Peyer's patch (tissue), 4 donors: ENCODE data around the gene HIPK1. TPM values are rescaled to one million over a fixed set of nuclear protein-coding genes. Genes with fewer than 3 reads are reported as not detected.

Experiments used
- DNase-seq, 3 donors: peaks; one replicate each; pipeline ENCODE4 v3.0.0-alpha.2; 2017 to 2019
- H3K27ac ChIP-seq, 4 donors: fragments of 200-600 bp; sonication (generic); one replicate each; pipeline ENCODE4 v1.5.1; 2016 to 2019
- H3K27me3 ChIP-seq, 2 donors: fragments of 200-600 bp; sonication (generic); one replicate each; pipeline ENCODE4 v1.5.1; 2019
- H3K36me3 ChIP-seq, 3 donors: fragments of 200-600 bp; sonication (generic); one replicate each; pipeline ENCODE4 v1.5.1; 2016 to 2019
- H3K4me1 ChIP-seq, 4 donors: fragments of 200-600 bp; sonication (generic); one replicate each; pipeline ENCODE4 v1.5.1; 2016 to 2019
- H3K4me3 ChIP-seq, 4 donors: fragments of 200-600 bp; sonication (generic); 1 replicate in 3 of 4; 2 replicates in 1 of 4; pipeline ENCODE4 v1.5.1; 2016 to 2019; ENCODE audit warnings: mild to moderate bottlenecking in 1 of 4
- H3K9me3 ChIP-seq, 4 donors: fragments of 200-600 bp; sonication (generic); one replicate each; pipeline ENCODE4 v1.5.1; 2016 to 2019; ENCODE audit warnings: mild to moderate bottlenecking in 1 of 4
- CTCF ChIP-seq, 6 experiments: fragments of 450-650 bp in 4 of 6; fragments of 200-600 bp in 2 of 6; sonication (generic) in 1 of 6; IDR thresholded peaks; one replicate each; pipeline ENCODE4 v1.5.1; 2017 to 2019; ENCODE audit warnings: antibody characterized with exemption in 6 of 6, mild to moderate bottlenecking in 3 of 6, moderate library complexity in 1 of 6
- POLR2A ChIP-seq, 2 donors: fragments of 450-650 bp; IDR thresholded peaks; one replicate each; pipeline ENCODE4 v1.5.1; 2017; ENCODE audit warnings: antibody characterized with exemption in 2 of 2, mild to moderate bottlenecking in 2 of 2, moderate library complexity in 2 of 2
- total RNA-seq, 4 donors: library from RNA; depleted of rRNA; stranded (reverse); fragments of >200 nt; gene quantifications; one replicate each; pipeline ENCODE4 v1.1.0, GENCODE V29; 2016

HIPK1 gene
- total RNA-seq, 4 donors from 2014 or later = 34.7 to 51.2 (median 42.1) TPM

- no peaks in the 10 kb centered on the region for H3K4me1 ChIP-seq
- no peak for DNase-seq
- H3K27me3 ChIP-seq = no peaks in the 10 kb centered on the region
- no peak overlapping the region for H3K27ac ChIP-seq
- TF ChIP-seq CTCF (IDR thresholded peaks at IDR 0.05) = no peak
- TF ChIP-seq POLR2A (IDR thresholded peaks at IDR 0.05) = no peak
- no peak overlapping the region for H3K4me3 ChIP-seq
- no peaks in the 10 kb centered on the region for H3K36me3 ChIP-seq
- H3K9me3 ChIP-seq = no peaks in the 10 kb centered on the region
These were observed 93.8 kb downstream of the HIPK1 start for GRCh38 chr1:114022877-114023276.

- Histone ChIP-seq H3K36me3 (no peaks in the 10 kb centered on the region), H3K4me3 (no peak overlapping the region), H3K4me1 (no peaks in the 10 kb centered on the region), H3K27ac (no peak overlapping the region), H3K9me3 (no peaks in the 10 kb centered on the region), H3K27me3 (no peaks in the 10 kb centered on the region)
- DNase-seq = no peak
- no peak for TF ChIP-seq CTCF (IDR thresholded peaks at IDR 0.05)
- no peak for TF ChIP-seq POLR2A (IDR thresholded peaks at IDR 0.05)
These were observed 94.3 kb downstream of the HIPK1 start for GRCh38 chr1:114023377-114023776.

- no peak for DNase-seq
- Histone ChIP-seq H3K4me1 (no peaks in the 10 kb centered on the region), H3K27ac (no peak overlapping the region), H3K27me3 (no peaks in the 10 kb centered on the region), H3K9me3 (no peaks in the 10 kb centered on the region), H3K4me3 (no peak overlapping the region), H3K36me3 (no peaks in the 10 kb centered on the region)
- no peak for TF ChIP-seq POLR2A (IDR thresholded peaks at IDR 0.05)
- TF ChIP-seq CTCF (IDR thresholded peaks at IDR 0.05) = no peak
These were observed 94.9 kb downstream of the HIPK1 start for GRCh38 chr1:114024049-114024448.

- TF ChIP-seq POLR2A (IDR thresholded peaks at IDR 0.05) (no peak), CTCF (IDR thresholded peaks at IDR 0.05) (no peak)
- Histone ChIP-seq H3K27ac (no peak overlapping the region), H3K4me3 (no peak overlapping the region), H3K9me3 (no peaks in the 10 kb centered on the region), H3K36me3 (no peaks in the 10 kb centered on the region), H3K27me3 (no peaks in the 10 kb centered on the region), H3K4me1 (no peaks in the 10 kb centered on the region)
- no peak for DNase-seq
These were observed 96.7 kb downstream of the HIPK1 start for GRCh38 chr1:114025609-114026401.

GRCh38 chr1:114026797-114027196 lies 97.7 kb downstream of the HIPK1 start:
- no peak for DNase-seq
- H3K27me3 ChIP-seq = no peaks in the 10 kb centered on the region
- H3K36me3 ChIP-seq = no peaks in the 10 kb centered on the region
- H3K4me1 ChIP-seq = no peaks in the 10 kb centered on the region
- TF ChIP-seq POLR2A (IDR thresholded peaks at IDR 0.05) (no peak), CTCF (IDR thresholded peaks at IDR 0.05) (no peak)
- no peak overlapping the region for H3K27ac ChIP-seq
- no peaks in the 10 kb centered on the region for H3K9me3 ChIP-seq
- H3K4me3 ChIP-seq = no peak overlapping the region

Other genes starting within 250 kb of the HIPK1 start
- gene PHTF1, start 169.8 kb upstream of the HIPK1 start, total RNA-seq = 10 to 100 TPM in 3 of 4 donors, 1 to 10 TPM in 1; 4.9 to 19.0 (median 13.7) TPM
- 10 to 100 TPM; 18.2 to 25.6 (median 23.3) TPM for gene RSBN1, start 116.8 kb upstream of the HIPK1 start, total RNA-seq
- 10 to 100 TPM; 11.4 to 16.9 (median 13.2) TPM for gene PTPN22, start 57.6 kb upstream of the HIPK1 start, total RNA-seq
- gene BCL2L15, start 41.7 kb upstream of the HIPK1 start, total RNA-seq = 100 to 1,000 TPM in 3 of 4 donors, 10 to 100 TPM in 1; 38.0 to 249 (median 119) TPM
- 10 to 100 TPM; 20.8 to 45.8 (median 40.1) TPM for gene AP4B1, start 24.5 kb upstream of the HIPK1 start, total RNA-seq
- gene DCLRE1B, start 24.0 kb upstream of the HIPK1 start, total RNA-seq = 1 to 10 TPM in 3 of 4 donors, under 1 TPM in 1; 0.53 to 5.8 (median 3.2) TPM
- gene OLFML3, start 50.1 kb downstream of the HIPK1 start, total RNA-seq = 10 to 100 TPM in 1 of 4 donors, 1 to 10 TPM in 3; 3.3 to 12.0 (median 7.8) TPM
- gene SYT6, start 224.5 kb downstream of the HIPK1 start, total RNA-seq = not detected